HTERT RPE-1 (cell line): Measurements from ENCODE around the gene KRT79.

ENCODE experiments used
- in situ Hi-C: fragments of 300-500 bp; cut with MboI; formaldehyde crosslinking; loops from 4 replicates; pipeline ENCODE4 v1.14.3; 2020; ENCODE audit warnings: low sequenced_read_pairs

KRT79 gene

GRCh38 chr12:52774629-52775250 lies 59.4 kb downstream of the KRT79 start:
- in situ Hi-C loops, result no loop called here

GRCh38 chr12:52772772-52773171 lies 61.3 kb downstream of the KRT79 start:
- in situ Hi-C loops, result no loop called here

GRCh38 chr12:52772188-52772587 lies 61.9 kb downstream of the KRT79 start:
- in situ Hi-C loops, result no loop called here

GRCh38 chr12:52771505-52771904 lies 62.6 kb downstream of the KRT79 start:
- in situ Hi-C loops, result no loop called here
